NCI-H446 (cell line): ENCODE data around the gene AQP2.
"Not testable (repeated sequence)": the region's sequence is repeated elsewhere in the genome, so short reads cannot be mapped to it uniquely, and the experiment has no call there.

Source experiments
- DNase-seq, 2 experiments: peaks; one replicate each; lab custom pipeline; 2025; lab: John Stamatoyannopoulos, UW

The AQP2 gene

DNA sequence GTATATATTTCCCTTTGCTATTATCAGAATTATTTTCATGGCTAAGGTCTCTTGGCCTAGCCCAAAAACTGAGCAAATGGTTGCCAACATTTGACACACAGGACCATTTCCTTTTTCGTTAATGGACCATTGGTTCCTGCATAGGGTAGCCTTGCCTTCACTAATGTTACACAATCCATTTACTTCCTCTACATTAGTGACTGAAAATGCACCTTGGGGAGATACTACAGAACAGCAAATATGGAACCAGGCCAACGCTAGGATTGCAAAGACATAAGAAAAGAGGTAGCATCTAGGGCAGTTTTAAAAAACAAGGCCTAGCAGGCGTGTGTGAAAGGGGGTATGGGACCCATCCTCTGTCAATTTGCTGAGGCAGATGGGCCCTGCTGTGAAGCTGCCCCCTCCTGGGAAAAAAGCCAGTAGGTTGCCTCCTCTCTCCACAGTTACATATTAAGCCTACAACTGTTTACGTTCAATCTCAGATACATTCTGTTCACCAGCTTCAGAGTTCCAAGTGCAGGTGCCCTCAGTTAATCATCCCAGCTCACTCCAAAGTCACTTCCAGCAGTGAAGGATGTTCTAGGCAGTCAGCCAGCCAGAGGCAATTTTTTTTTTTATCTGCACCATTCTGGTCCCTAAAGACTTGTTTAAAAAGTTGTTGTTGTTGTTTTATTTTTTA, 37.2 kb downstream of the AQP2 start:
- DNase-seq: peak; percentile 72 to 75

GRCh38 chr12:49989400-49989799, 38.9 kb downstream of the AQP2 start:
- not testable (repeated sequence) for DNase-seq

DNA sequence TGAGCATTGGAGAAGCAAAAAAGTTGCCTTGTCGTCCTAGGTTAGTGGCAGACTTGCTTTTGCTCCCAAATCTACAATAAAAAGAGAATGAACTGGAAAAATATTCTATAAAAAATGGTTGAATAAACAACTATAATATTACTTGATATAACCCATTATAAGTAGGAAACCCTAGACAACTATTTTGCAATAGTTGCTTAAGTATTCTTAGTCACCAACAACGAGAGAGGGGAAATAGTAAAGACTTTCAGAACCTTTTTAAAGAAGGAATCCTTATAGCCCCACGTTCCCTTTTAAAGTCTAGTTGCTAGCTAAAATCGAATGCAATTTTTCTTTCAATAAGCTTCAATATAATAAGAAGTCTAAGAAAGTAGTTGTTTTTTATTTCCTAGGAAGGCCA, 39.7 kb downstream of the AQP2 start:
- DNase-seq: no peak

GRCh38 chr12:49998453-49998852, 47.9 kb downstream of the AQP2 start:
- DNase-seq: no peak

- DNase-seq: no peak
These were observed 53.1 kb downstream of the AQP2 start for GRCh38 chr12:50003595-50003994.

DNA sequence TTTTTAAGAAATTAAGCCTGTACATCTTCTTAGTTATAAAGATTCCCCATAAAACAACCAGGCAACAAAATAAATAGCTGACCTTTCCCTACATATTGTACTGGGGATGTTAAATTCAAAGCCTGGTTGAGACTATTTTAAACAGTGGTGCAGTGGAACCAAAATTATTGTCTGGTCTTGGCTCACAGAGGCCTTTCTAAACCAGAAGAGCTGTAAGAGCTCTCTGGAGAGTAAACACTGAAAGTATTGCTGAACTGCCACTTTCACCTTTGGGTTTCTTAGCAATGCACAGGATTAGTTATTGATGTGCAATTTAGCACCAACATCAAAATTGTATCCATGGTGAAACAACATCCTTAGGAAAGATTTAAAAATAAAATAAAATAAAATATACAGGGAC, 54.2 kb downstream of the AQP2 start:
- DNase-seq: no peak

GRCh38 chr12:50005175-50005574, 54.6 kb downstream of the AQP2 start:
- no peak for DNase-seq

GRCh38 chr12:50006280-50006679, 55.7 kb downstream of the AQP2 start:
- DNase-seq: no peak

- DNase-seq: no peak
These were observed 56.4 kb downstream of the AQP2 start for GRCh38 chr12:50006754-50007442.
